ENCODE results near the gene IREB2.
A peak's percentile ranks its signal among the peaks of the same experiment; 100 is the strongest.
"Not testable (repeated sequence)": the region's sequence is repeated elsewhere in the genome, so short reads cannot be mapped to it uniquely, and the experiment has no call there.

IREB2 gene, protein sequence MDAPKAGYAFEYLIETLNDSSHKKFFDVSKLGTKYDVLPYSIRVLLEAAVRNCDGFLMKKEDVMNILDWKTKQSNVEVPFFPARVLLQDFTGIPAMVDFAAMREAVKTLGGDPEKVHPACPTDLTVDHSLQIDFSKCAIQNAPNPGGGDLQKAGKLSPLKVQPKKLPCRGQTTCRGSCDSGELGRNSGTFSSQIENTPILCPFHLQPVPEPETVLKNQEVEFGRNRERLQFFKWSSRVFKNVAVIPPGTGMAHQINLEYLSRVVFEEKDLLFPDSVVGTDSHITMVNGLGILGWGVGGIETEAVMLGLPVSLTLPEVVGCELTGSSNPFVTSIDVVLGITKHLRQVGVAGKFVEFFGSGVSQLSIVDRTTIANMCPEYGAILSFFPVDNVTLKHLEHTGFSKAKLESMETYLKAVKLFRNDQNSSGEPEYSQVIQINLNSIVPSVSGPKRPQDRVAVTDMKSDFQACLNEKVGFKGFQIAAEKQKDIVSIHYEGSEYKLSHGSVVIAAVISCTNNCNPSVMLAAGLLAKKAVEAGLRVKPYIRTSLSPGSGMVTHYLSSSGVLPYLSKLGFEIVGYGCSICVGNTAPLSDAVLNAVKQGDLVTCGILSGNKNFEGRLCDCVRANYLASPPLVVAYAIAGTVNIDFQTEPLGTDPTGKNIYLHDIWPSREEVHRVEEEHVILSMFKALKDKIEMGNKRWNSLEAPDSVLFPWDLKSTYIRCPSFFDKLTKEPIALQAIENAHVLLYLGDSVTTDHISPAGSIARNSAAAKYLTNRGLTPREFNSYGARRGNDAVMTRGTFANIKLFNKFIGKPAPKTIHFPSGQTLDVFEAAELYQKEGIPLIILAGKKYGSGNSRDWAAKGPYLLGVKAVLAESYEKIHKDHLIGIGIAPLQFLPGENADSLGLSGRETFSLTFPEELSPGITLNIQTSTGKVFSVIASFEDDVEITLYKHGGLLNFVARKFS

DNA sequence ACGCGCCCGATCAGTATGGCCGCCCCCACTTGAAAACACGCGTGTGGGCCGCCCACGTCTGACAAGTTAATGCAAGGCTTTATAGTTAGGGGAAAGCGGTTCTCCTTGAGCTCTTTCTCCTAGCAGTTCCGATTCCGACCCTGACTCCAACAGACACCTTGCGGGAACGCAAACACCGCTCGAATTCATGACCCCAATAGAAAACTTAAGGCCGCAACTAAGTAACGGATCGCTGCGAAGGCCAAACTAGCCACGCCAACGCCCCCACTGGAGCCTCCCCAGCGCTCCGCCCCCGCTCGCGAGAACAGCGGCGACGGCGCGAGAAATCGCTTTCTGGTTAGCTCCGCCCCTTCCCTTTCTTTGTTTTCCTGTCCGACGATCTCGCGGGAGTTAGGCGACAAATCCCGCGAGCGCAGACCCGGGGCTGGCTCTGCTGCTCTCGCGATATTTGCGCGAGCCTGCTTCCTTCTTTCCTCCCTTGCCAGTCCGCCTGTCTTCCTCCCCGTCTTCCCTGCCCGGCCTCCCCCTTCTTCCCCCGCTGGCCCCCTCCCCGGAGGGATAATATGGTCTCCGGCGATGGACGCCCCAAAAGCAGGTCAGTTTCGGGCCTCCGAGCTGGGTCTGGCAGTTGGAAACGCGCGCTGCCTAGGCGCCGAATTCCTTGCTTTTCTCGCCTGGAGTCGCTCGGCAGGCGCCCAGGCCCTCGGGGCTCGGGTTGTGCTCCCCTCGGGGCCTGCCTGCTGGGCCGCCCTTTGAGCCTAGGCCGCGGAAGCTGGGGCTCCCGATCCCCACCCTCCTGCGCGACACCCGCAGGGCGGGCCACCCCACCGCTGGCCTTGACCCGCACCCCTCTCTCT, at the start of gene IREB2:
Gene IREB2, plus strand, starts transcription at position 455 of the 857 bp plus-strand sequence. Its CDS starts 122 bp downstream, at position 577.
- DNase-seq (ENCODE audit: low spot score), result peak; percentile 99

DNA sequence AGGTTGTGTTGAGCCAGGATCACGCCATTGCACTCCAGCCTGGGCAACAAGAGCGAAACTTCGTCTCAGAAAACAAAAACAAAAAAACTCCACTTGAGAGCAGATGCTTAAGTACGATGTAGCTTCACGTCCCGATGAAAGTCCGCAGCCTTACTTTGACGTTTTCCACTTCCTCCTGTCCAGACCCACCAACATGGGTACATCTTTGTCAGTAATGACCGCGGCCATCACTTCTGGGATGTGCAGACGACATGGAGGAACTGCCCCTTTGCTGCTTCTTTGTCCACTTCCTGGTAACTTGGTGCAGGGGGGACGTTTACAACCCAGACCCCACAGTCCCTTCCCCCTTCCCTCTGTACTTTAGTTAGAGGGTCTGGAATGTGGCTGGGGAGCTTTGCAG, 49.2 kb upstream of the IREB2 start:
- no peak for DNase-seq (ENCODE audit: low spot score)

DNA sequence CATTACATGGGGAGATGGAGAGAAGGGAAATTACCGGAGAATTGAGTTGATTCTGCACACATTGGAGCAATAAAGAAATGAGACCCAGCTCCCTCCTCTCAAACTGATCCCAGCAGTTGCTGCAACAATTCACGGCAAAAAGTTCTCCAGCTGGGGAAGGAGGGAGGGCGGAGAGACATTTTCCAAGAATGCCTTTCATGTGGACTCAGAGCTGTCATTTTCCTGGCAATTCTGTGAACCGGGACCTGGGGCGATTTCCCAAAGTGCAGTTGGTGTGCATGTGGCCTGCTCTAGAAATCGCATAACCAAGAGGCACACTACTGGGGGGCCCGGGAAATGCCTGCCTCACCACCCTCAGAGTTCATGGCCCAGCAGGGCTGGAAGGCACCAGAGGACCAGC, 48.7 kb upstream of the IREB2 start:
- no peak for DNase-seq (ENCODE audit: low spot score)

DNA sequence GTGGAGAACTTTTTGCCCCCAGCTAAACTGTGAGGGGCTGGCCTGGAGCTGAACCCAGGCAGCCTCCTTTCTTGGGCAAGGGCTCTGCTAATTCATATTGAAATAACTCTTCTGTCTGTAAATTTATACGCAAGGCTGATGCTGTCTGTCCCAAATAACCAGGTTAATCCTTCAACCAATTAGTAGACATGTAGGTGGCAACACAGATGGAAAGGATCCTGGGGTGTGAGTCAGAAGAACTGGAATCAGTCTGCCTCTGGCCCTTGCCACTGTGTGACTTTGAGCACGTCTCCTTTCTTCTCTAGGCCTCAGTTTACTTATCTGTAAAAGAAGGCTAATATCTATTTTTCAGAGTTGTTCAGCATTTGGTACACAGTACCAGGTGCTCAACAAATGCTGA, 48.3 kb upstream of the IREB2 start:
- DNase-seq (ENCODE audit: low spot score), result no peak

DNA sequence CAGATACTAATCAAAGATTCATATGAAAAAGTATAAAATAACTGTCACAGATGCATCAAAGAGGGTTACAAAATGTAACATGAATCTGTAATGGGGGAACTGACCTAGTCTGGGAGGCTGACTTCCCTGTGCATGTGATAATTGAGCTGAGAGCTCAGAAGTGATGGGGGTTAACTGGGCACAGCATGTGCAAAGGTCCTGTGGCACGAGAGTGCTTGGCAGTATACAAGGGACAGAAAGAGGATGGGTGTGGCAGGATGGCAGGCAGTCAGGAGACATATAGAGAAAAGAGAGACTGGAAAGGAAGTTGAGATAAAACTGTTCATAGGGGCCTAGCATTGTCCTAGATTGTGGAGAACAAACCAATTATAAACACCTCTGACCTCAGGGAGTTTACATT, 47.8 kb upstream of the IREB2 start:
- DNase-seq (ENCODE audit: low spot score), result no peak

DNA sequence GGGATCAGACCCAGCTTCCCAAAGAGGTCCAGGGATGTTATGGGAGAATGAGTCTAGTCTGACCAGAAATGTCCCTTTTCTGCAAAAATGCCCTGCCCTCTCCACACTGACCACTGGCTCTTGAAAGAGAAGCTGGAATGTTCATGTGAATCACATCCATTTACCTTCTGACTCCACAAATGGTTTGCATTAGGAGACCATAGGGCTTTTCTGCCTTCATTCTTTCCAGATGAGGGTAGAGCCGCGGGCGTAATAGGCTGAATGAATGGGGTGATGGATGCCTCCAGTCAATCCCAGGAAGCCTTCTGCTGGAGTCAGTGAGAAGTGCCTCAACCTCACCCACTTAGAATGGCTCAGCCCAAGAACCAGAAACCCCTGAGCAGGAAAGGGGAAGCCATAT, 47.2 kb upstream of the IREB2 start:
- DNase-seq (ENCODE audit: low spot score), result no peak

DNA sequence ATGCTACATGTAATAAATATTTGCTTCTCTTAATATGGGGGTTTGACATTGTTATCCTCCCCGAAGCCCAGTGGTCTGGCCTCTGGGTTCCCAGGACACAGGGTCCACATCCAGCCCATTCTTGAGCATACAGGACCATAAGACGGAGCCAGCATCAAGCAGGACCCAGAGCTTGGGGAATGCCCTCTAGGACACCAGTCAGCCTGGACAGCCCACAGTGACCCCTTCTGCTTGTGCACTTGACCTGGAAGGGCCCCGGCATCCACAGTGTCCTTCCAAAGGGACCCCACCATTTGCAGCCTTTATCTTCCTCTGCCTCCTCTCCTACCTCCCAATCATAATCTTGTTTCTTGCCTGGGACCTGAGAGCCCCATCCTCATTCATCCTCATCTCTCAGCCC, 46.2 kb upstream of the IREB2 start:
- no peak for DNase-seq (ENCODE audit: low spot score)

DNA sequence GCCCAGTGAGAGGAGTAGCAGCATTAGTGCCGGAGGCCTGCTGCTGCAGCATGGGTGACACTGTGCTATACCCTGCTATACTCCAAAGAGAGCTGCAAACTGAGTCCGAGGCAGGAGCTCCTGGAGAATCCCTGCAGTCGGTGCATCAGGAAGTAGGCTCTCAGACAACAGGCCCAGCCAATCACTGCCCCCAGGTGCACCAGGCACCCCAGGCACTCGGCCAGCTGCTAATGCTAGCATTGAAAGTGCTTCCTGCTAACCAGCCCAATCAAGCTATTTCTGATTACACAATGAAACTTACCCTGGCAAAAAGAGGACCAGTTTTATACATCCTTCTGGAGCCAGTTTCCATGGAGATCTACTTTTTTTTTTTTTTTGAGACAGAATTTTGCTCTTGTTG, 45.6 kb upstream of the IREB2 start:
- DNase-seq (ENCODE audit: low spot score), result no peak

DNA sequence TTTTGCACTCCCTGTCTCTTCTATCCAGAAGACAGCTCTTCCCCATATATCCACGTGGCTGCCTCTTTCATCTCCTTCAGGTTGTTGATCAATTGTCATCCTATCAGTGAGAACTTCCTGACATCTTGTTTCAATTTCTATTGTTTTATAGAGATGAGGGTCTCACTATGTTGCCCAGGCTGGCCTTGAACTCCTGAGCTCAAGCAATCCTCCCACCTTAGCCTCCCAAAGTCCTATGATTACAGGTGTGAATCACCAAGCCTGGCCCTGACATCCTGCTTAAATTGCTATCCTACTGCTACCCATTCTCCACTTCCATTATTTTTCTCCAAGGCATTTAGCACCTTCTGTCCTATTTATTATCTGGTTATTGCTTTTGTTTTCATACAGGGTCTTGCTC, 44.9 kb upstream of the IREB2 start:
- DNase-seq (ENCODE audit: low spot score), result no peak

DNA sequence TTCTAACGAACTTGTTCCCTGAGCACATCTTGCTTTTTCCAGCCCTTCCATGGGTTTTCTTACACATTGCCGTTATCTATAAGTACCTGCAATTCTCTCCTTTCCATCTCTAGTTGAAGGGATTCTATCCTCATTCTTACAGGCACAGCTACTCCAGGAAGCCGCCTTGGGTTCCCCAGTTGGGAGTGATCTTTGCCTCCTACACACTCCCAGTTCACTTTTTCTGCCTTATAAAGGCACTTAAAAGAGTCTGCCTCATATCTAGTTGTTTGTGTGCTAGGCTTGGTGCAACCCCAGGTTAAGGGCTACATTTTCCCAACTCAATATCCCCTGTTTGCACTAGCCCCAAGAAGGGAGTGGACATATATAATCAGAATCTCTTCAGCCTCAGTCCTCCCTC, 44.0 kb upstream of the IREB2 start:
- DNase-seq (ENCODE audit: low spot score), result no peak

DNA sequence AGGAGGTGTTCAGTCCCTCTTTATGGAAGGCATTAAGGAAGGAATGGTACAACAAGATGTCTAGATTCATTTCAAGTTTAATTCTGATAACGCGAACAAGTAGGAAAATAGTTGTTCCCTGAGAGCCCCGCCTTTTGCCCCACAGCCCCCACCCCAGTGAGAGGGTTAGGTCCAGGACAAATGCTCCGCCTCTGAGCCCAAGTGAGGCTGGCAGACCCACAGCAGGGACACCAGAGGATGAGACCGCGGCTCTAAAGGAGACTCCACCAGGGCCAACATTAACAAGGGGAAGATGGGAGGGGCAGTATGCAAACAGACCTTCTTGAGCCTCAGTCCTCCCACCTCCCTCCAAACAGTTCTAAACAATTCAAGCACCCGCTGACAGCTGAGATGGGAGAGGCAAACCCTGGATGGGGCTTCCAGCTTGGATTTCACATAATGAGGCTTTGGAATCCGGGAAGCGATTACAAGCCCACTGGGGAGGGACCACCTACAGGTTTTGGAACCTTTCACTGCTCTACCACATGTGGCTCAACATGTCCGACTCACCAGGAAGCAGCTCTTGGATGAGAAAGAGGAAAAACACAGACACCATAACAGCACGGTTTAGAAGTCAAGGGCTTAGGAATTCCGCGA, 42.9 kb upstream of the IREB2 start:
- no peak for DNase-seq (ENCODE audit: low spot score)

DNA sequence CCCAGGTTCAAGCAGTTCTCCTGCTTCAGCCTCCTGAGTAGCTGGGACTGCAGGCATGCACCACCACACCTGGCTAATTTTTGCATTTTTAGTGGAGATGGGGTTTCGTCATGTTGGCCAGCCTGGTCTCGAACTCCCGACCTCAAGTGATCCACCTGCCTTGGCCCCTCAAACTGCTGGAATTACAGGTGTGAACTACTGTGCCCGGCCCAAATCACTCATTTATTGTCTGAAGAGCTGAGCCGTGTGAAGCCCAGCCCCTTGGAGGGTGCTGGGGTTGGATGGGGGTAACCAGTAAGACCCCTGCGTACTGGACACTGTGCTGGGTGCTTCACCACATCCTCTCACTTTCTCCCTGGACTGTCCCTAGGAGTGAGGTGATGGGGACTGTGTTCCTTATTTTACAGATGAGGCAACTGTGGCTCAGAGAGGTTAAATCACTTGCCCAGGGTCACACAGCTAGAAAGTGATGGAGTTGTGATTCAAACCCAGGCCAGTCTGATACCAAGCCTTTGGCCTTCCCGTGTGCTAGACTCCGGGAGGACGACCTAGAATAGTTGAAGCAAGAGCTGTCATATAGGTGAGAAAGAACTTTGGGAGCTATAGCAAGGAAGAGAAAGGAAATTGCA, 41.7 kb upstream of the IREB2 start:
- DNase-seq (ENCODE audit: low spot score), result no peak

DNA sequence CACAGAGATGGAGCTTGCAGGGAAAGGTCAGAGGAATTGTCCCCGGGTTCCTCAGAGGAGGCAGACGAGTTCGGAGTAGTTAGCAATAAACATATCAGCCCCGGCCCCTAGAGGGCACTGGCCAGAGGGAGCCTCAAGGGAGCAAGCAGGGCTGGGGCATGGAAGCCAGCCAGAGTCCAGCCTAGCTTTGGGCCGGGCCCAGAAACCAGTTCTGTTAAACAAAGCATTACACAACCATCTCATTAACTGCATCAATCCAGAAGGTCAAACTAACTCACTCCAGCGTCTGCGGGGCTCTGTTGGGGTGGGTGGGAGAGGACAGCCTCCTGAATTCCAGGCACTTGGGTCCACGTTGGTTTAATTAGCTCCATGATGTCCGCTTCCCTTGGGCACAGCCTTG, 41.0 kb upstream of the IREB2 start:
- DNase-seq (ENCODE audit: low spot score), result peak; percentile 16

DNA sequence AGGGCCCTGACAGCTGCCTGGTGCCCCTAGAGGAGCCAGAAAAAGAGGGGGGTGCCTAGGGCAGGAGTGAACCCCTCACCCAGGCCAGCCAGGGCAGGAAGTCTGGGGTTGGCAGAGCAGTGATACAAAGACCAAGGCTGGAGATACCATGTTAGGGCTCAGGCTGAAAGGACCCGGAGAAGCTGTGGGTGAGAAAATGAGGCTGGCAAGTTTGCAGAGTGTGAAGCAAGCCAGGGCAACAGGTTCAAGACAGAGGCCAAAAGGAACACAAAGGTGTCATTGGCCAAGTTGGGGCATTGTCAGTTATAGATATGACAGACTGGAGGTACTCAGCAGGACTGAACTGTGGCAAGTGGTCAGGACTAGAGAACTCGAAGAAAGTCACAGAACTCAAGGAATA, 40.6 kb upstream of the IREB2 start:
- DNase-seq (ENCODE audit: low spot score), result no peak

DNA sequence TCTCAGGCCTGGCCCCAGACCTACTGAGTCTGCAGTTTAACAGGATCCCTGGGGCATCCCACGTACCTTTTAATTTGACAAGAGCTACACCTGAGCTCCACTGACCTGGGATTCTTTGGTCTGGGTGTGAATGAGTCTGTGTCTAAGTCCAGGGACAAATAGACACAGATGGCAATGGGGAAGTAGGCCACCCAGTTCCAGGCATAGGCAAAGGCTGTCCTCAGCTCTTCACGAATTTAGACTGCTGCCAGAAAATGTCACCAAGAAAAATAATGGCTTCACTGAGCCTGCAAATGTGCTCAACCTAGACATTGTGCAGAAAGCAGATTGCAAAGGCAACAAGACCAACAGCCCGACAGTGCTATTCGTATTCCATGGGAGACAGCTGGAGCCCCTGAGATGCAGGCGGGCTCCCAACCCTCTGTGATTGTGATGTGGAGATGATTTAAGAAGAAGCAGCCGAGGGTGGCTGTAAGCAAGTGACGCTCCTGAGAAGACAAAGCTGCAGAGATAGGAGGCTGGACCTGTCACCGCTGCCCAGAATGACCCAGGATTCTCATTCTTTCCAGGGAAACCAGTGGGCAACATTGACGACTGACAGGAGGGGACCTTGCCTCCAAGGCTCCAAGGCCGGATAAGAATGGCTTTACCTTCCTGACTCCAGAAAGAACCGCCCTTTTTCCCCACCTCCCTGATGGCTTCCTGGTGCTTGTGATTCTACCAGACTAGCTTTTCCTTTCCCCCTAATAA, 39.8 kb upstream of the IREB2 start:
- DNase-seq (ENCODE audit: low spot score), result no peak

DNA sequence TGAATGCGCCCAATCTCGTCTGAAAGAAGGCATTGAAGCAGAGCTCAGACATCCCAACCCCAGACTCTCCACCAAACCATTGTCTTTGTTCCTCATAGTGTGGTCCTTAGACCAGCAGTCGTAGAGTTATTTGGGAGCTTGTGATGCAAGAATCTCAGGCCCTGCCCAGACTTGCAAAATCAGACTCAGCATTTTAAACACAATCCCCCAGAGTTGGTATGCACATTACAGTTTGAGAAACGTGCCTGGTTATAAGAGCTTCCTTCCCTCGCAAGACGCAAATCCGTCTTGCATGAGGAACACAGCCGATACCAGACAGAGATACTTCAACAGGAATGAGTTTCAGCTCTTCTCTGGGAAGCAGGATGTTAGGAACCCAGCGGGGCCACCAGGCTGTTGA, 38.9 kb upstream of the IREB2 start:
- no peak for DNase-seq (ENCODE audit: low spot score)

DNA sequence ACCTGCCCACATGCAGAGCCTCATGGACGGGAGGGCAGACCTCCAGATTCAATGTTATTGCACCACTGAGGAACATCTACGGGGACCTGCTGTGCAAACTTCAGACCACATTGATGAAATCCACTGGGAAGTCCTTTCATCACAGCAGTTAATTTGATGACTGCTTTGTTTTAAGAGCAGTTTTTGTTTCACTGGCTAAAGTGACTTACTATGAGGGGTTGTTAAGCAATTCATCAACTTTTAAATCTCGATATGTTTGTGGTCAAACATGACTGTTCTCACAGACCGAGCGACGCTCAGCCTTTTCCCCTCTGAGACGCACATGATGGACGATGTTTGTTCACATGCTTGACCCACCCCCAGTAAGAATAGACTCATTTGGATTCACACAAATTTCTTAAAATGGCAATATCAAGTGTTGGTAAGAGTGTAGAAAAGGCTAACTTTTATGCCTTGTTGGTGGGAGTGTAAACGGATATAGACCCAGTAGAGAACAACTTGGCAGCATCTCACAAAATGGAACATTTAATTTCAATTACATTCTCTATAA, 35.9 kb upstream of the IREB2 start:
- DNase-seq (ENCODE audit: low spot score), result no peak

DNA sequence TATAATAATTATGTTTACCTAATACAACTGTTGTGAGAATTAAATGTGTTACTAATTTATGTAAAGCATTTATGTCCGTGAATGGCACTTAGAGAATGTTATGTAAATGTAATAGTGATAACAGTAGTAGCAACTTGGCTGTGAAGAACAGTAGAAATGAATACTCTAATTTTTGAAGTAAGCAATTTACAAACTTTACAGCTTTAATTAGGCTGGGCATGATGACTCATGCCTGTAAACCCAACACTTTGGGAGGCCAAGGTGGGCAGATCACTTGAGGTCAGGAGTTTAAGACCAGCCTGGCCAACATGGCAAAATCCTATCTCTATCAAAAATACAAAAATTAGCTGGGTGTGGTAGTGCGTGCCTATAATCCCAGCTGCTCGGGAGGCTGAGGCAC, 33.9 kb upstream of the IREB2 start:
- DNase-seq (ENCODE audit: low spot score), result no peak

DNA sequence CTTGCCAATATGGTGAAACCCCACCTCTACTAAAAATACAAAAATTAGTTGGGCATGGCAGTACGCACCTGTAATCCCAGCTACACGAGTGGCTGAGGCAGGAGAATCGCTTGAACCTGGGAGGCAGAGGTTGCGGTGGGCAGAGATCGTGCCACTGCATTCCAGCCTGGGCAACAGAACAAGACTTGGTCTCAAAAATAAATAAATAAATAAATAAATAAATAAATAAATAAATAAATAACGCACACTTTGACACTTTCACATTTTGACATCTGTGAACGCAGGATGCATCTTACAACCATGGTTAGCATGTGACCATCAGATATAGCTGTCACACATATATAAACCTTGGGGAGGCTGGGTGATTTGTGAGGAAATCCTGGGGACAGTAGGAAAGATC, 33.2 kb upstream of the IREB2 start:
- DNase-seq (ENCODE audit: low spot score), result not testable (repeated sequence)

DNA sequence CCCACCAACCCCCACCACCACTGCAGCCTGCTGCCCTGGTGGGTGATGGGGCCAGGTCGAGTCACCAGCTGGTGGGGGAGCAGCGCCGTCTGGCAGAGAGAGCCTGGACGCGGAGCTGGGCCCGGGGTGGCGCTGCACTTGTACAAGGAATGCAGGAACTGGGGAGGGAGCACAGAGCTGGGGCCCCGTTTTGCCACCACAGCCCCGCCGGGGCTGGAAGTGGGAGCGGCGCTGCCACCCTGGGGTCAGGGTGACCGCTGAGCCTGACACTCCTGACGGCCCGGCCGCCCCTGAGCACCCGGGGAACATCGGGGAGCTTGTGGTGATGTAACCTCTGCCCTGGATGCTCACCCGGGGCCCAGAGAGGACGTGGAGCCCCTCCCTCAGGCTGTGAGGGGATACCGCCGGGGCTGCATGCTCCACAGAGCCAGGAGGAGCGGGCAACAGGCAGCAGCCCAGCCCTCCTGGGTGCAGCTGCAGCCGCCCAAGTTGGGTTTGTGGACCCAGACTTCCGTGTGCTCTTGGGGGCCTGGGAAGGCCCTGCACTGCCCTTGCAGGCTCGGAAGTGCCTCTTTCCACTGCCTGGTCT, 32.6 kb upstream of the IREB2 start:
- DNase-seq (ENCODE audit: low spot score), result no peak

All from hematopoietic multipotent progenitor cell treated with erythropoietin and hydrocortisone succinate and interleukin-3 and kit ligand, for 15 days (in vitro differentiated cells).